ENCODE data around the gene DHX38. TPM values are rescaled to one million over a fixed set of nuclear protein-coding genes. Genes with fewer than 3 reads are reported as not detected.

The DHX38 gene
- total RNA-seq, 1 donor from 2014 or later, result 46.7 TPM

DNA sequence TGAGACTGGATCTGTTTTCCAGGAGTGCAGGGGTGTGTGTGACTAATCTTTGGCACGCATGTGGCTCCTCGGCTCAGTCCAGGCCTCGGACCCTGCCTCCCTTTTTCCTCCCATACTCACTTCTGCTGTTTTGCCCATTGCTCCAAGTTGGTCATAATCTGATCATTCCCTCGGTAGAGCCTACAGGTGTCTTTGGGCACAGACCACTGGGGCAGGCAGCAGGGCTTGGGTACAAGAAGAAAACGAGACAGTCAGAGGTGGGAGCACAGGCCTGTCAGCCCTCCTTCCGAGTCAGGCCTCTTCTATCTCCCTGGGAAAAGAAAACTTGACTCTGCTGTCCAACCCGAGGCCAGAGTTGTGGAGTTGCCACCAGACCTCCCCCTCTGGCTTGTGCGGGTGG, 29.8 kb downstream of the DHX38 start:
- no peak for DNase-seq

- DNase-seq, result no peak
These were observed 30.5 kb downstream of the DHX38 start for GRCh38 chr16:72124148-72124547.

DNA sequence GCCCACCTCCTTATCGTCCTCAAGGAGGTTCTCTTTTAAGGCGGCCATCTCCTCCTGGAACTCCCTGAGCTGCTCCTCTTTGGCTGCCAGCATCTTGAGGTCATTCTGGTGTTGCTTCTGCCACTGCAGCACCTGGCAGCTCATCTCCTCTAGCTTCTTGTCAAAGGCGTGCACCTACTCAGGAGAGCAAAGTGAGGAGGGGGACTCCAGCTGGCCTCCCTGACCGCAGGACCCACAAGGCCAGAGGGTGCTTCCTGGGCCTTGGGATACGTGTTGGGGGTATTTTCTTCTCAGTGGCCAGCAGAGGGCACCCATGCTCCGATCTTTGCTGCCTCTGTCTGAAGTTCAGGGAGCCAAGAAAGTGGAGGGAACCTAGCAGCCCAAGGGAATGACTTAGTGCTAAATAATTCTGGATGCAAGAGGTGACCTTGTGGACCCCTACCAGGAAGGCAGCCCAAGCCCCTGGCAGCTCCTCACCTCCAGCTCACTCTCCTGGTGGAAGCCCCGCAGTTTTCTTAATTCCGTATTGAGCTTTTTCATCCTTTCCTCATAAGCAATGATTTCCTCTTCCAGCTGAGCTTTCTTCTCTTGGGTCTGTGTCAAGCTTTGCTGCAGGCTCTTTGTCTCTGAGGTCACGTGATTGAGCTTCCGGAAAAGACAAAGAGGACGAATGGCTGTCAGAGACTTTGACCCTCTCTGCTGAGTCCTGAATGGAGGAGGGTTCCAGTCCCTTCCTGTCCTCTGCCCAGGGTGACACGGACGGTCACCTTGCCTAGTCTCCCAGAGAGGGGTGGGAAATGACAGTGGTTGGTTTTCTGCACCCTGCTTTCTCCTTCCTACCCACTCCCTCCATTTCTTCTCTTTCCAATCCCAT, 31.4 kb downstream of the DHX38 start:
- peak; percentile 50 for DNase-seq

DNA sequence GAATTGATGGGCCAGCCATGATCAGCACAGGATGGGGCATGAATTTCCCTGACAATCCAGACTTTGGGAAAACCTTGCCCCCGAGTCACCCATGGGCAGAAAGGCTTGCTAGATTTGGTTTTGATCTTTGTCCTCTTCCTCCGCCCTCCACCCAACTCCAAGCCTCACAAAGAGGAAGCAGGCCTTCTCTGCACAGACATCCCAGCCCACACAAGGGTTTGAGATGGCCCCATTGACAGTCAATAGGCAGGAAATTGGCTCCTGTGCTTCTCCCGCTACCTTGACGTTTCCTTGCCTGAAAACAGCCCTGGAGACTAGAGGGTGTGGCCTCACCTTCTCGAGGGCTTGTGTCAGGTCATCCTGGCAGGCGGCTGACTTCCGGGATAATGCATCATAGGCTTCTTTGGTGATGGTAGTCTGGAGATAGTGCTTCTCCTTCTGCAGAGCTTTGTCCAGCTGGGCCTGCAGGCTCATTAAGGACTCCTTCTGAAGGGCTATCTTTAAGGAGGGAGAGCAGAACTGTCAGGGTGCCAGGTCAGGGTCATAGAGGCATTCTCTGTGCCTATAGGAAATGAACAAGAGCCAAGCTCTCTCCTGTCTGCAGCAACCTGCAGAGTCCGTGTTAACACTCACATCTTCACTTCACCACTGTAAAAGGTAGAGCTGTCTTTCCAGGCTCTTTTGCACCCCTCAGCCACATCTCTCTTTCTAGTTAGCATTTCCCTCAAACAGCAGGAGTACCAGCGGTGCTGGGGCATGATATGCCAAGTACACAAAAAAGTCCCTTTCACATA, 32.2 kb downstream of the DHX38 start:
- DNase-seq, result no peak

DNA sequence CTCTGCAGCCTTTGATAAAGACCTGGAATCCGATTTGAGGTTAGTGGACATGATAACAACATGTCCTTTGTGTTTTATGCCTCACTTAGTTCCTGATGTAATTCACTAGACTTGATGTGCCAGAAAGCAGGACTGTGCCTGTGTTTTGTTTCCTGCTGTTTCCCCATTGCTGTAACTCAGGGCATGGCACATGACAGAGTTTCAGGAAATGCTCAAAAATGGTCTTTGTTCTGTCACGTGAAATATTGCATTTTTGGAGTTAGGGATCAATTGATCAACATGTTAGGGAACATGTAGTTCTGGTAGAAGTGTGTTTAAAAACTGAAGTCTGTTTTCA, 32.8 kb downstream of the DHX38 start:
- DNase-seq, result no peak

DNA sequence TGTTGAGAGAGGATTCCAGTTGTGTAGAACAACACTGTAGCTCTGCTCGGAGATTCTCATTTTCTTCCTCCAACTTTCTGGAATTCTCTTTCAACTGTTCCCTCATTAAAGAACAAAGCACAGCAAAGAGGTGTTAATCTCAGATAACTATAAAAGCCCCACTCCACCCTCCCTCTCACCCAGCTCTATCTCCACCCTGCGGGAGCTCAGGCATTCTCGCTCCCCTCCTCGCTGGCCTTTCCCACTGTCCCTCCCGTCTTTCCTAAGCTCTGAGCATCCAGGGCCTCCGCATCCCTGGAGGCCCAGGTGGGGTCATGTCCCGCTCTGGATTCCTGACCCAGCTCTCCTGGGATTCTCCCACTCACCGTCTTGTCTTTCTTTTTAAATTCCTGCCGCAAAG, 35.1 kb downstream of the DHX38 start:
- no peak for DNase-seq

GRCh38 chr16:72129976-72130656, 36.5 kb downstream of the DHX38 start:
- no peak for DNase-seq

DNA sequence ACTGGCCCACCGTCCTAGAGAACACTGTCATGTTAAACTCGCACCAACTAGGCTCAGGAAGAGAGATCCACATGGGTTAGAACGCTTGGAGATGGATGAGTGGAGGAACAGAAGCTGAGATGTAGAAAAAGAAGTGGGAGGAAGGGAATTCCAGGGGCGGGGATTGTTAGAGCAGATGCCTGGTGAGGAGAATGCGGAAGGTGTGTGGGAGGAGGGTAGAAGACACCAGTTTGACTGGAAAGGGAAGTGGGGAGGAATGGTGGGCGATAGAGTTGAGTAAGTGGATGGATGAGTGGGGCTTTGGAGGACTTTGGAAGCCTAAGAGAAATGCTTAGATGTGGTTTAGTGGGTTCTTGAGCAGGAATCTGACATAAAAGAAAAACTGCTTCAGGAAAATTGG, 37.4 kb downstream of the DHX38 start:
- DNase-seq, result no peak

- no peak for DNase-seq
These were observed 39.1 kb downstream of the DHX38 start for GRCh38 chr16:72132726-72133125.

- DNase-seq, result no peak
These were observed 40.9 kb downstream of the DHX38 start for GRCh38 chr16:72134507-72134906.

- no peak for DNase-seq
These were observed 43.9 kb downstream of the DHX38 start for GRCh38 chr16:72137380-72138063.

DNA sequence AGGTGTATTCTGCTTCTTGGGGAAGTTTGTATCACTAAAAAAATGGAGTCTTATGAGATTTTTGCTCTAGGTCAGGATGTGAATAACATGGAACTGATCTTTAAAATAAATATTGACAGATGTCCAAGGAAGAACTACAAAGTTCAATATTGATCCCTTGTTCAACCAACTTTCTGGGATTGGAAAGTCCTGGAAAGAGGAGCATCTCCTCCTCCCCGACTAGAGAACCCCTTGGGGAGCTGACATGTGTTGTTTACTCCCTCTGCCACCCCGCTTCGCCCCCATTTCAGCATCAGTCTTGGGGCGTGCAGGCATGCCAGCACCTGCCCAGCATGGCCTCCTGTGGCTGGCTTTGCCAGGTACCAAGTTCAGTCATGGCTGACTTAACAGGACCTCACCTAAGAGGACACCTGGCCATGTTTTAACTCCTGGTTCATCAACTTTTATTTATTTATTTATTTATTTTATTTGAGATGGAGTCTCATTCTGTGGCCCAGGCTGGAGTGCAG, 44.5 kb downstream of the DHX38 start:
- DNase-seq, result no peak

GRCh38 chr16:72139908-72140307, 46.3 kb downstream of the DHX38 start:
- DNase-seq, result no peak

GRCh38 chr16:72142476-72142875, 48.8 kb downstream of the DHX38 start:
- DNase-seq, result no peak

DNA sequence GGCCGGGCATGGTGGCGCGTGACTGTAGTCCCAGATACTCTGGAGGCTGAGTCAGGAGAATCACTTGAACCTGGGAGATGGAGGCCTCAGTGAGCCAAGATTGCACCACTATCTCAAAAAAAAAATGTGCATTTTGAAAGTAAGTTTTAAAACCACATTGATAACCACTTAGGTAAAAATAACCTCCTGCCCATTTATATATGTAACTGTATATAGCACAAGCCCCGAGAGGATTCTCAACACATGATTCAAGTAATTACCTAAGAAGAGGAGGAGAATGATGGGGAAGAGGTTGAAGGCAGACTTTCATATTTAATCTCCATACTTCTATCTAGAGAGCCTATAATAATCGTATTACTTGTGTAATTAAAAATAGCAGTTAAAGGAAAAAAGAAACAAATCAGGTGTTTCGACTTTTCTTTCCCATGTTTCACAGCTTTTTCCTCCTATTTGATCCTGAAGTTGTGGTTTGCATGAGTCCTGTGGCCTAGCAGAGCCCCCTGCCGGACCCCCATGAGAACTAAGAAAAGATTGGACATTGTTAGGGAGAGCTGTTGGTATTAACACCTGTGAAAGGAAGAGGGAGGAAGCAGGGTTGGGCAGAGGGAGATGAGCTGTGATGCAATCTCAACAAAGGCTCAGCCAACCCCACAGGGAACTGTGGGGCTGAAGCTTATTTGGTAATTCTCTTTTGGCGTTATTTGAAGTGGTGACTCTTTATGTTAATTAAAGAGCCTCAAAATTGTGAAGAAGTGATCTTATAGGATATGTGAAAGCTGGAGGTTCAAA, 56.2 kb downstream of the DHX38 start:
- DNase-seq, result no peak

GRCh38 chr16:72159386-72159785, 65.7 kb downstream of the DHX38 start:
- no peak for DNase-seq

GRCh38 chr16:72159801-72160200, 66.2 kb downstream of the DHX38 start:
- DNase-seq, result no peak

- no peak for DNase-seq
These were observed 68.6 kb downstream of the DHX38 start for GRCh38 chr16:72162105-72162692.

Measured in skin of body (tissue), 2 donors.